A549 treated with ZK216348 at 1 μM for 4 hours (cell line): ENCODE measurements around the gene BCHE. TPM values are rescaled to one million over a fixed set of nuclear protein-coding genes. Genes with fewer than 3 reads are reported as not detected.

Source experiments
- total RNA-seq: library from RNA; stranded (reverse); fragments of 200-300 nt; extraction: Qiagen RNA extraction; gene quantifications from 5 replicates; pipeline ENCODE4 v1.2.3, GENCODE V29; 2022; ENCODE audit warnings: low read depth

Gene BCHE
- total RNA-seq: 0.50 to 0.87 TPM (median 0.74 TPM) in 5 replicates

GRCh38 chr3:165837058-165837525 lies at the start of gene BCHE:
TSS of gene BCHE (minus strand) at chr3:165837423. CDS start at chr3:165831033, 6,390 bp downstream.

